GM12891 (cell line): ENCODE data around the gene GRAMD2A.

Source experiments
- POLR2A ChIP-seq: IDR thresholded peaks from 2 replicates; pipeline ENCODE4 v1.6.1; 2011; ENCODE audit warnings: low read depth, low read length, control low read depth
- SPI1 ChIP-seq: IDR thresholded peaks from 2 replicates; pipeline ENCODE4 v1.6.1; 2011; ENCODE audit warnings: low read depth, low read length, control low read depth
- TAF1 ChIP-seq: IDR thresholded peaks from 2 replicates; pipeline ENCODE4 v1.6.1; 2011; ENCODE audit warnings: low read depth, low read length, control low read depth

- TF ChIP-seq POLR2A (no peak), SPI1 (no peak), TAF1 (no peak)
Observed at GRCh38 chr15:72168808-72169190, 28.8 kb downstream of the GRAMD2A start.
